ENCODE measurements around the gene PGAM5. TPM values are rescaled to one million over a fixed set of nuclear protein-coding genes. Genes with fewer than 3 reads are reported as not detected.

The PGAM5 gene
- polyA plus RNA-seq, 2 of the 4 experiments (the other 2 are of a cell fraction), result 29.3 to 51.3 TPM

DNA sequence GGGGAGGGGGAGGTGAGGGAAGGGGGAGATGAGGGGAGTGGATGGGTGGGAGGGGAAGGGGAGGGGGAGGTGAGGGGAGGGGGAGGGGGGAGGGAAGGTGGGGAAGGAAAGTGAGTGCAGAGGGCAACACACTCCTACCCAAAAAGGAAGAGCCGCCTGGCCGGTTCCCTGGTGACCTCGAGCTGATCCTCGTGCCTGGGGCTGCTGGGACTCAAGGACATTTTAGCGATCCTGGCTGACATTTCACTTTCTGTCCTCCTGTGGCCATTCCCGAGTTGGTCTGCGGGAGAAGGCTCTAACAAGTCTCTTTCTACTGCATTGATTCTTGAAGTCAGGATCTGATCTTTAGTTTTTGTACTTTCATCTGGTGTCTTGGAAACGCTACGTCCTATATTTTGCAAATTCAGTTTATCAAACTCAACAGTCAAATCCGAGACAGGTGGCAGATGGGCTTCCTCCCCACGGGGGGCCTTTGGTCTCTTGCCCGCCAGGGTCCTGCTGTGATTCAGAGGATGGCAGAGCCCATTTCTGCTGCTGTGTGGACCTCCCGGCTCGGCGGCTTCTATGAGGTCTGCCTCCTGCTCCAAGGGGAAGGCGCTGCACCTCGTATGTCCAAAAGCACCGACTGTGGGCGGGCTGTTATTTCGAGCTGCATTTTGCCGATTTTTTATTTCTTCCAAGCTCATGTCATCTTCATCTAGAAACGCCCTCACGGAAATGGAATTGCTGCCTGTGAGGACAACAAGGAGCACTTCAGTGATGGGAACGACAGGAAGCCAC, 19.1 kb downstream of the PGAM5 start:
- WGBS (ENCODE audit: missing lambda C conversion rate), result 80% methylated on average over 24 of the region's 24 CpGs
- H3K4me3 ChIP-seq, result no peak overlapping the region
- no peaks in the 10 kb centered on the region for H3K4me1 ChIP-seq
- FAIRE-seq (no peak), DNase-seq (ENCODE audit: low read depth in 1 of 2, low spot score in 1 of 2) (peak in 1 of 2 experiments; percentile 56), ATAC-seq (peak in 1 of 2 experiments; percentile 47; a peak in 3 of 6 replicates)
- H3K27ac ChIP-seq, result no peak overlapping the region
- ChIA-PET POLR2A (no interaction called here), CTCF (interaction anchor here (0.5 to 1.7 kb wide), 3 partner anchors 12 to 785 kb away, joined by 3 to 6 read pairs (median 4); no protein-coding TSS in a partner anchor)
- H3K9me3 ChIP-seq, result no peaks in the 10 kb centered on the region
- TF ChIP-seq HOXB13 (CRISPR knock-in tag; IDR thresholded peaks at IDR 0.05; ENCODE audit: low read depth), result no peak
- TF ChIP-seq CBX8 (IDR thresholded peaks at IDR 0.05), result no peak
- TF ChIP-seq, protein P1, sequence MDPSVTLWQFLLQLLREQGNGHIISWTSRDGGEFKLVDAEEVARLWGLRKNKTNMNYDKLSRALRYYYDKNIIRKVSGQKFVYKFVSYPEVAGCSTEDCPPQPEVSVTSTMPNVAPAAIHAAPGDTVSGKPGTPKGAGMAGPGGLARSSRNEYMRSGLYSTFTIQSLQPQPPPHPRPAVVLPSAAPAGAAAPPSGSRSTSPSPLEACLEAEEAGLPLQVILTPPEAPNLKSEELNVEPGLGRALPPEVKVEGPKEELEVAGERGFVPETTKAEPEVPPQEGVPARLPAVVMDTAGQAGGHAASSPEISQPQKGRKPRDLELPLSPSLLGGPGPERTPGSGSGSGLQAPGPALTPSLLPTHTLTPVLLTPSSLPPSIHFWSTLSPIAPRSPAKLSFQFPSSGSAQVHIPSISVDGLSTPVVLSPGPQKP (IDR thresholded peaks at IDR 0.05; ENCODE audit: low read depth, low read length), result no peak
- TF ChIP-seq, protein P2, sequence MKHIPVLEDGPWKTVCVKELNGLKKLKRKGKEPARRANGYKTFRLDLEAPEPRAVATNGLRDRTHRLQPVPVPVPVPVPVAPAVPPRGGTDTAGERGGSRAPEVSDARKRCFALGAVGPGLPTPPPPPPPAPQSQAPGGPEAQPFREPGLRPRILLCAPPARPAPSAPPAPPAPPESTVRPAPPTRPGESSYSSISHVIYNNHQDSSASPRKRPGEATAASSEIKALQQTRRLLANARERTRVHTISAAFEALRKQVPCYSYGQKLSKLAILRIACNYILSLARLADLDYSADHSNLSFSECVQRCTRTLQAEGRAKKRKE (CRISPR knock-in tag; IDR thresholded peaks at IDR 0.05; ENCODE audit: low read depth), result no peak
- TF ChIP-seq JUNB (IDR thresholded peaks at IDR 0.05), result no peak
- TF ChIP-seq HES2 (IDR thresholded peaks at IDR 0.05), result no peak
- TF ChIP-seq, protein P3, sequence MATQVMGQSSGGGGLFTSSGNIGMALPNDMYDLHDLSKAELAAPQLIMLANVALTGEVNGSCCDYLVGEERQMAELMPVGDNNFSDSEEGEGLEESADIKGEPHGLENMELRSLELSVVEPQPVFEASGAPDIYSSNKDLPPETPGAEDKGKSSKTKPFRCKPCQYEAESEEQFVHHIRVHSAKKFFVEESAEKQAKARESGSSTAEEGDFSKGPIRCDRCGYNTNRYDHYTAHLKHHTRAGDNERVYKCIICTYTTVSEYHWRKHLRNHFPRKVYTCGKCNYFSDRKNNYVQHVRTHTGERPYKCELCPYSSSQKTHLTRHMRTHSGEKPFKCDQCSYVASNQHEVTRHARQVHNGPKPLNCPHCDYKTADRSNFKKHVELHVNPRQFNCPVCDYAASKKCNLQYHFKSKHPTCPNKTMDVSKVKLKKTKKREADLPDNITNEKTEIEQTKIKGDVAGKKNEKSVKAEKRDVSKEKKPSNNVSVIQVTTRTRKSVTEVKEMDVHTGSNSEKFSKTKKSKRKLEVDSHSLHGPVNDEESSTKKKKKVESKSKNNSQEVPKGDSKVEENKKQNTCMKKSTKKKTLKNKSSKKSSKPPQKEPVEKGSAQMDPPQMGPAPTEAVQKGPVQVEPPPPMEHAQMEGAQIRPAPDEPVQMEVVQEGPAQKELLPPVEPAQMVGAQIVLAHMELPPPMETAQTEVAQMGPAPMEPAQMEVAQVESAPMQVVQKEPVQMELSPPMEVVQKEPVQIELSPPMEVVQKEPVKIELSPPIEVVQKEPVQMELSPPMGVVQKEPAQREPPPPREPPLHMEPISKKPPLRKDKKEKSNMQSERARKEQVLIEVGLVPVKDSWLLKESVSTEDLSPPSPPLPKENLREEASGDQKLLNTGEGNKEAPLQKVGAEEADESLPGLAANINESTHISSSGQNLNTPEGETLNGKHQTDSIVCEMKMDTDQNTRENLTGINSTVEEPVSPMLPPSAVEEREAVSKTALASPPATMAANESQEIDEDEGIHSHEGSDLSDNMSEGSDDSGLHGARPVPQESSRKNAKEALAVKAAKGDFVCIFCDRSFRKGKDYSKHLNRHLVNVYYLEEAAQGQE (IDR thresholded peaks at IDR 0.05), result no peak
- no peak for TF ChIP-seq ZSCAN20 (CRISPR knock-in tag; IDR thresholded peaks at IDR 0.05)
- no peak for TF ChIP-seq BCL3 (IDR thresholded peaks at IDR 0.05)
- no peak for TF ChIP-seq MYC (IDR thresholded peaks at IDR 0.05; ENCODE audit: borderline replicate concordance, low read length)
- no peak for TF ChIP-seq GATA3 (IDR thresholded peaks at IDR 0.05; ENCODE audit: borderline replicate concordance)
- H3K4me2 ChIP-seq, result no peak overlapping the region

DNA sequence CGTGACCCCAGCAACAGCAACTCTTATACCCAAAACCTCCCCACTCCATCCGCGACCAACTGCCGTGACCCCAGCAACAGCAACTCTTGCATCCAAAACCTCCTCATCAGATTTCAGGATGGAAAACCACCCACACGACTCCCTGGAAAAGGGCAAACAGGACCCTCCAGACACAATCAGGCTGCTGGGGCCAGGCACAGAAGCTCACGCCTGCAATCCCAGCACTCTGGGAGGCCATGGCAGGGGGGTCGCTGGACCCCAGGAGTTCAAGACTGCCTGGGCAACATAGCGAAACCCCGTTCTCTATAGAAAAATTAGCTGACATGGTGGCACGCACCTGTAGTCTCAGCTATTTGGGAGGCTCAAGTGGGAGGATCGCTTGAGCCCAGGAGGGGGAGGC, 19.7 kb downstream of the PGAM5 start:
- no peaks in the 10 kb centered on the region for H3K9me3 ChIP-seq
- FAIRE-seq (no peak), DNase-seq (ENCODE audit: low read depth in 1 of 2, low spot score in 1 of 2) (no peak), ATAC-seq (peak in 1 of 2 experiments; percentile 24; a peak in 3 of 6 replicates)
- ChIA-PET POLR2A (no interaction called here), CTCF (interaction anchor here (0.5 to 1.7 kb wide), 3 partner anchors 12 to 785 kb away, joined by 3 to 6 read pairs (median 4); no protein-coding TSS in a partner anchor)
- H3K4me2 ChIP-seq, result no peak overlapping the region
- H3K4me3 ChIP-seq, result no peak overlapping the region
- no peak overlapping the region for H3K27ac ChIP-seq
- no peaks in the 10 kb centered on the region for H3K4me1 ChIP-seq
- WGBS (ENCODE audit: missing lambda C conversion rate), result 92% methylated on average over 8 of the region's 11 CpGs
- TF ChIP-seq FOSL2 (IDR thresholded peaks at IDR 0.05), result no peak
- TF ChIP-seq FOSL2 (CRISPR knock-in tag; IDR thresholded peaks at IDR 0.05), result no peak
- TF ChIP-seq NPAS2 (CRISPR knock-in tag; IDR thresholded peaks at IDR 0.05; ENCODE audit: borderline replicate concordance), result no peak
- TF ChIP-seq MAZ (IDR thresholded peaks at IDR 0.05; ENCODE audit: borderline replicate concordance, low read depth, low read length), result no peak
- TF ChIP-seq JUN (IDR thresholded peaks at IDR 0.05), result no peak
- no peak for TF ChIP-seq RNF2 (IDR thresholded peaks at IDR 0.05; ENCODE audit: borderline replicate concordance, low read depth)
- TF ChIP-seq CBX2 (IDR thresholded peaks at IDR 0.05; ENCODE audit: borderline replicate concordance, low read depth), result no peak
- no peak for TF ChIP-seq HDAC2 (IDR thresholded peaks at IDR 0.05)
- no peak for TF ChIP-seq NFE2L2 (conservative IDR thresholded peaks at IDR 0.05; ENCODE audit: low read length)
- TF ChIP-seq TFCP2L1 (CRISPR knock-in tag; IDR thresholded peaks at IDR 0.05), result no peak
- TF ChIP-seq HES2 (IDR thresholded peaks at IDR 0.05), result no peak
- TF ChIP-seq CBX8 (IDR thresholded peaks at IDR 0.05), result no peak
- no peak for TF ChIP-seq PHF8 (IDR thresholded peaks at IDR 0.05; ENCODE audit: borderline replicate concordance, low read depth)
- TF ChIP-seq, protein P4, sequence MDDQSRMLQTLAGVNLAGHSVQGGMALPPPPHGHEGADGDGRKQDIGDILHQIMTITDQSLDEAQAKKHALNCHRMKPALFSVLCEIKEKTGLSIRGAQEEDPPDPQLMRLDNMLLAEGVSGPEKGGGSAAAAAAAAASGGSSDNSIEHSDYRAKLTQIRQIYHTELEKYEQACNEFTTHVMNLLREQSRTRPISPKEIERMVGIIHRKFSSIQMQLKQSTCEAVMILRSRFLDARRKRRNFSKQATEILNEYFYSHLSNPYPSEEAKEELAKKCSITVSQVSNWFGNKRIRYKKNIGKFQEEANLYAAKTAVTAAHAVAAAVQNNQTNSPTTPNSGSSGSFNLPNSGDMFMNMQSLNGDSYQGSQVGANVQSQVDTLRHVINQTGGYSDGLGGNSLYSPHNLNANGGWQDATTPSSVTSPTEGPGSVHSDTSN (IDR thresholded peaks at IDR 0.05), result no peak
- no peak for TF ChIP-seq FOSB (CRISPR knock-in tag; IDR thresholded peaks at IDR 0.05)
- no peak for TF ChIP-seq HOXA7 (CRISPR knock-in tag; IDR thresholded peaks at IDR 0.05)
- no peak for TF ChIP-seq POLR2A (IDR thresholded peaks at IDR 0.05; ENCODE audit: low read length)
